AG04450 (cell line): Measurements from ENCODE around the gene KIAA1671. TPM values are rescaled to one million over a fixed set of nuclear protein-coding genes. Genes with fewer than 3 reads are reported as not detected.

Experiments used
- CTCF ChIA-PET: fragments of 300-600, 350-600 bp; formaldehyde crosslinking; extraction: SDS; loops from one replicate; lab custom pipeline; 2022; ENCODE audit warnings: antibody characterized with exemption, inconsistent platforms; lab: Charles Lee
- POLR2A ChIA-PET: fragments of 350-600 bp; formaldehyde crosslinking; extraction: SDS; loops from one replicate; lab custom pipeline; 2021; ENCODE audit warnings: antibody characterized with exemption, inconsistent platforms; lab: Yijun Ruan, JAX
- DNase-seq: peaks from one replicate; pipeline ENCODE4 v3.0.0-alpha.2; 2011; ENCODE audit warnings: low read depth, low spot score
- H3K27ac ChIP-seq: one replicate; pipeline ENCODE4 v1.5.1; 2012; ENCODE audit warnings: low read depth, low read length, control low read depth
- H3K27me3 ChIP-seq: one replicate; pipeline ENCODE4 v1.6.0; 2012; ENCODE audit warnings: low read length; ENCODE audit not compliant: control insufficient read depth, insufficient read depth
- H3K4me3 ChIP-seq: 2 replicates; pipeline ENCODE4 v1.5.1; 2011; ENCODE audit warnings: mild to moderate bottlenecking, low read depth, low read length, control low read depth
- H3K9me3 ChIP-seq: 2 replicates; pipeline ENCODE4 v1.5.1; 2012; ENCODE audit warnings: low read length; ENCODE audit not compliant: control insufficient read depth, insufficient read depth
- CTCF ChIP-seq: IDR thresholded peaks from 2 replicates; pipeline ENCODE4 v1.5.1; 2011; ENCODE audit warnings: low read depth, low read length, control low read depth, inconsistent platforms
- polyA plus RNA-seq: library from polyadenylated mRNA; depleted of rRNA; stranded (reverse); fragments of >200 nt; gene quantifications from 2 replicates; pipeline ENCODE4 v1.2.3, GENCODE V29; 2011

Gene KIAA1671
- polyA plus RNA-seq, 1 experiment = 0.02 TPM

- Histone ChIP-seq H3K9me3 (no peaks in the 10 kb centered on the region), H3K27me3 (no peaks in the 10 kb centered on the region), H3K27ac (no peak overlapping the region), H3K4me3 (no peak overlapping the region)
- TF ChIP-seq CTCF = no peak
- CTCF ChIA-PET = interaction anchor here (1.0 kb wide), 1 partner anchor 11 kb away, joined by 3 read pairs; no protein-coding TSS in a partner anchor
- POLR2A ChIA-PET = no interaction called here
- DNase-seq = no peak
These were observed 239.9 kb downstream of the KIAA1671 start for GRCh38 chr22:25192406-25192805.

- Histone ChIP-seq H3K9me3 (no peaks in the 10 kb centered on the region), H3K4me3 (no peak overlapping the region), H3K27ac (no peak overlapping the region), H3K27me3 (no peaks in the 10 kb centered on the region)
- ChIA-PET CTCF (interaction anchor here (1.0 kb wide), 1 partner anchor 10 kb away, joined by 3 read pairs; no protein-coding TSS in a partner anchor), POLR2A (no interaction called here)
- no peak for DNase-seq
- no peak for TF ChIP-seq CTCF
These were observed 240.6 kb downstream of the KIAA1671 start for GRCh38 chr22:25193130-25193529.

- POLR2A ChIA-PET = no interaction called here
- CTCF ChIA-PET = interaction anchor here (0.5 to 1.0 kb wide), 2 partner anchors 9 to 1175 kb away, joined by 3 read pairs; no protein-coding TSS in a partner anchor
These were observed 241.0 kb downstream of the KIAA1671 start for GRCh38 chr22:25193548-25193947.

DNA sequence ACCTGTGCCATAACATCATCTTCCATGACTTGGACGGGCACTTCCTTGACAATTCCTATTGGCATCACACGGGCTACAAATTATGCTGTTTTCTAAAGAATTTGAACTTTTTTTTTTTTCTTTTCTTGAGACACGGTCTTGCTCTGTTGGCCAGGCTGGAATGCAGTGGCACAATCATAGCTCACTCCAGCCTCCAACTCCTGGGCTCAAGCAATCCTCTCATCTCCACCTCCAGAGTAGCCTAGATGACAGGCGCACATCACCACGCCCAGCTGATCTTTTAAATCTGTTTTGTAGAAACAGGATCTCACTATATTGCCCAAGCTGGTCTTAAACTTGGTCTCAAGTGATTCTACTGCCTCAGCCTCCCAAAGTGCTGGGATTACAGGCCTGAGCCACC is 243.8 kb downstream of the KIAA1671 start:
- TF ChIP-seq CTCF = no peak
- Histone ChIP-seq H3K27me3 (no peaks in the 10 kb centered on the region), H3K9me3 (no peaks in the 10 kb centered on the region), H3K4me3 (no peak overlapping the region), H3K27ac (no peak overlapping the region)
- ChIA-PET CTCF (interaction anchor here (1.0 kb wide), 1 partner anchor 577 kb away, joined by 4 read pairs; no protein-coding TSS in a partner anchor), POLR2A (no interaction called here)
- no peak for DNase-seq

More at GRCh38 chr22:25193548-25193947, 241.0 kb downstream of the KIAA1671 start:
- no peak for DNase-seq
- H3K4me3 ChIP-seq = no peak overlapping the region
- no peaks in the 10 kb centered on the region for H3K27me3 ChIP-seq
- H3K27ac ChIP-seq = no peak overlapping the region
- no peak for TF ChIP-seq CTCF
- no peaks in the 10 kb centered on the region for H3K9me3 ChIP-seq

GRCh38 chr22:25197340-25197739 is 244.8 kb downstream of the KIAA1671 start:
- Histone ChIP-seq H3K9me3 (no peaks in the 10 kb centered on the region), H3K27me3 (no peaks in the 10 kb centered on the region), H3K4me3 (no peak overlapping the region), H3K27ac (no peak overlapping the region)
- ChIA-PET POLR2A (no interaction called here), CTCF (no interaction called here)
- DNase-seq = no peak
- TF ChIP-seq CTCF = no peak
